HepG2 (cell line): ENCODE data around the gene CIROP. TPM values are rescaled to one million over a fixed set of nuclear protein-coding genes. Genes with fewer than 3 reads are reported as not detected.

Experiments
- AGO2 ChIP-seq: fragments of 200-400 bp; formaldehyde crosslinking; optimal IDR thresholded peaks from 2 replicates; pipeline ENCODE3; 2017; ENCODE audit warnings: mild to moderate bottlenecking, low read depth, low read length, moderate library complexity
- FOXJ3 ChIP-seq: sonication (generic); formaldehyde crosslinking; IDR thresholded peaks from 2 replicates; pipeline ENCODE4 v1.4.0; 2020; ENCODE audit warnings: missing genetic modification reagents, mild to moderate bottlenecking, borderline replicate concordance
- HOXD1 ChIP-seq: sonication (generic); formaldehyde crosslinking; IDR thresholded peaks from 2 replicates; pipeline ENCODE4 v1.5.0; 2020; ENCODE audit warnings: missing genetic modification reagents
- IRX3 ChIP-seq: sonication (generic); formaldehyde crosslinking; IDR thresholded peaks from 2 replicates; pipeline ENCODE4 v1.8.1; 2023; ENCODE audit warnings: mild to moderate bottlenecking, low read depth, missing genetic modification reagents, borderline replicate concordance
- PHF21A ChIP-seq: sonication (generic); formaldehyde crosslinking; IDR thresholded peaks from 2 replicates; pipeline ENCODE4 v1.5.0; 2020; ENCODE audit warnings: mild to moderate bottlenecking, missing genetic modification reagents
- PRDM15 ChIP-seq: sonication (generic); formaldehyde crosslinking; IDR thresholded peaks from 2 replicates; pipeline ENCODE4 v1.4.0; 2020; ENCODE audit warnings: missing genetic modification reagents
- REXO4 ChIP-seq: sonication (generic); formaldehyde crosslinking; IDR thresholded peaks from 2 replicates; pipeline ENCODE4 v1.8.0; 2022; ENCODE audit warnings: missing genetic modification reagents, mild to moderate bottlenecking, borderline replicate concordance
- SOX5 ChIP-seq: IDR thresholded peaks from 2 replicates; pipeline ENCODE4 v1.6.1; 2016; ENCODE audit warnings: borderline replicate concordance
- SPEN ChIP-seq: sonication (generic); formaldehyde crosslinking; IDR thresholded peaks from 2 replicates; pipeline ENCODE4 v1.5.1; 2020; ENCODE audit warnings: low read depth, mild to moderate bottlenecking, missing genetic modification reagents
- SRSF9 ChIP-seq: fragments of 200-400 bp; formaldehyde crosslinking; IDR thresholded peaks from 2 replicates; pipeline ENCODE4 v1.6.1; 2018; ENCODE audit warnings: borderline replicate concordance, mild to moderate bottlenecking, low read depth, low read length; ENCODE audit not compliant: insufficient read depth, poor library complexity, severe bottlenecking
- ZBTB7A ChIP-seq: sonication (generic); formaldehyde crosslinking; IDR thresholded peaks from 2 replicates; pipeline ENCODE4 v1.8.0; 2022; ENCODE audit warnings: mild to moderate bottlenecking, missing genetic modification reagents
- ZNF256 ChIP-seq: sonication (generic); formaldehyde crosslinking; conservative IDR thresholded peaks from 2 replicates; pipeline ENCODE4 v1.4.0; 2020; ENCODE audit warnings: missing genetic modification reagents
- ZNF264 ChIP-seq: sonication (generic); formaldehyde crosslinking; IDR thresholded peaks from 2 replicates; pipeline ENCODE4 v1.4.0; 2020; ENCODE audit warnings: missing genetic modification reagents
- ZNF543 ChIP-seq: sonication (generic); formaldehyde crosslinking; IDR thresholded peaks from 2 replicates; pipeline ENCODE4 v1.4.0; 2020; ENCODE audit warnings: mild to moderate bottlenecking, missing genetic modification reagents
- ZNF598 ChIP-seq: sonication (generic); formaldehyde crosslinking; IDR thresholded peaks from 2 replicates; pipeline ENCODE4 v1.5.1; 2020; ENCODE audit warnings: mild to moderate bottlenecking, missing genetic modification reagents, borderline replicate concordance
- ZSCAN31 ChIP-seq: sonication (generic); formaldehyde crosslinking; IDR thresholded peaks from 2 replicates; pipeline ENCODE4 v1.5.0; 2020; ENCODE audit warnings: low read depth, mild to moderate bottlenecking, missing genetic modification reagents
- polyA plus RNA-seq, 8 experiments: library from polyadenylated mRNA; depleted of rRNA in 3 of 8; stranded (reverse) in 7 of 8; unstranded in 1 of 8; fragments of >200 nt; fragmentation: Illumina TruSeq in 4 of 8; extraction: Trizol in 4 of 8; gene quantifications; 2 replicates each; pipeline versions ENCODE4 v1.2.1 to v1.2.3, GENCODE V29; 2011 to 2016; ENCODE audit warnings: low read depth in 4 of 8, missing spikeins in 1 of 8, mixed read lengths in 1 of 8; ENCODE audit not compliant: insufficient read depth in 1 of 8
- total RNA-seq, 5 experiments: library from RNA; depleted of rRNA; stranded (reverse); fragments of >200 nt; fragmentation: Illumina TruSeq; extraction: Trizol; gene quantifications; 2 replicates each; pipeline ENCODE4 v1.2.3, GENCODE V29; 2016; ENCODE audit warnings: low read depth in 1 of 5
- TF ChIP-seq, protein P1 (sequence below): IDR thresholded peaks from 2 replicates; pipeline ENCODE4 v1.6.1; 2016; ENCODE audit warnings: missing compliant biosample characterization, missing genetic modification reagents, borderline replicate concordance
- TF ChIP-seq, protein P2 (sequence below): sonication (generic); formaldehyde crosslinking; IDR thresholded peaks from 2 replicates; pipeline ENCODE4 v1.8.0; 2023; ENCODE audit warnings: mild to moderate bottlenecking, missing genetic modification reagents
- TF ChIP-seq, protein P3 (sequence below): sonication (generic); formaldehyde crosslinking; IDR thresholded peaks from 2 replicates; pipeline ENCODE4 v1.4.0; 2020; ENCODE audit warnings: missing genetic modification reagents

CIROP gene
- total and polyA plus RNA-seq, 2 of the 13 experiments (the other 11 are each of a cell fraction or from before 2014, with no cell fraction given): 0.07 TPM; not detected in 1

DNA sequence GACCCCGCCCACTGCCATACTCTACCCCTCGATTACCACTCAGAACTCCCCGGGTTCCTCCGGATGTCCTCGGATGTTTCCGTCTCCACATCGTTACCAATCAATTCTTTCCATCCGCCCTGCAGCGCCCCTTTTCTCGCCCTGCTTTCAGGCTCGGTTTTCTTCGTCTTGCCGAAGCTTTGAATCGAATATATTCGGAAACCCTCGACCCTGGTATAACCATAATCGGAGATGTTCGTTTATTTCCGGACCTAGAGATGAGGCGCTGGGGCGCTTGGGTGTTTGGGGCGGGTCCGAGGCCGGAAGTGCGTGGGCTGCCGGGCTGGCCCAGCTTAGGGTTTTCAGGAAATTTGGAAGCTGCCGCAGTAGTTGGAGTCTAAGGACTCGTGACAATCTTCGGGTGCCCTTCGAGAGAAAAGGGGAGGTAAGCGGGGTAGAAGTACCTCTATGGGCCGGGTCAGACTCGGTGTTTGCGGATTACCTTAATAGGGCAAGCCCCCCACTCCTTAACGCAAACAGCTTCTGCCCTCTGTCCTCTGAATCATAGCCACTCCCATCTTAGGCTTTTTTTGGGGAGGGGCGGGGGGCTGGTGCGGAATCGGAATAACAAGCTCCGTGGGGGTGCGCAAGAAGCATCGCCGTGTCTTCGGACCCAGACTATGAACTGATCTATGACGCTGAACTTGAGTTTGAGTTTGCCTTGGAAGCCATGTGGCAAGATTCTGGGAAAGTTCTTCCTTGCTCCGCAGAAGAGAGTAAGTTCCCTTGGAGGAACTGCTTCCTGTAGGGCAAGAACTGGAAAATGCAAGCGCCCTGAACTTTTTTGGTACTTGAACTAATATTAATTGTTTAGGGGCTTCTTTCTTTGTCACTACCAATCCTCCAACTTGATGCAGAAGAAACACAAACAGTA is 9.3 kb downstream of the CIROP start, which contains the start of gene C14orf119 (continued):
- TF ChIP-seq ZSCAN31 (CRISPR knock-in tag) (peak; percentile 30; the same call in 1 of the 2 replicates), AGO2 (no peak), ZNF256 (CRISPR knock-in tag) (peak; percentile 85), FOXJ3 (no peak), ZNF598 (CRISPR knock-in tag) (no peak), PHF21A (no peak), IRX3 (no peak), HOXD1 (CRISPR knock-in tag) (no peak), ZNF543 (peak; percentile 17), SRSF9 (no peak), PRDM15 (CRISPR knock-in tag) (no peak), ZBTB7A (no peak; the same call in 1 of the 2 replicates), SPEN (peak; percentile 93), ZNF264 (peak; percentile 77; the same call in 1 of the 2 replicates), REXO4 (no peak), SOX5 (CRISPR knock-in tag) (no peak)
- TF ChIP-seq, protein P1, sequence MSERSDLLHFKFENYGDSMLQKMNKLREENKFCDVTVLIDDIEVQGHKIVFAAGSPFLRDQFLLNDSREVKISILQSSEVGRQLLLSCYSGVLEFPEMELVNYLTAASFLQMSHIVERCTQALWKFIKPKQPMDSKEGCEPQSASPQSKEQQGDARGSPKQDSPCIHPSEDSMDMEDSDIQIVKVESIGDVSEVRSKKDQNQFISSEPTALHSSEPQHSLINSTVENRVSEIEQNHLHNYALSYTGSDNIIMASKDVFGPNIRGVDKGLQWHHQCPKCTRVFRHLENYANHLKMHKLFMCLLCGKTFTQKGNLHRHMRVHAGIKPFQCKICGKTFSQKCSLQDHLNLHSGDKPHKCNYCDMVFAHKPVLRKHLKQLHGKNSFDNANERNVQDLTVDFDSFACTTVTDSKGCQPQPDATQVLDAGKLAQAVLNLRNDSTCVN (CRISPR knock-in tag): peak; percentile 62; the same call in 1 of the 2 replicates
- TF ChIP-seq, protein P2, sequence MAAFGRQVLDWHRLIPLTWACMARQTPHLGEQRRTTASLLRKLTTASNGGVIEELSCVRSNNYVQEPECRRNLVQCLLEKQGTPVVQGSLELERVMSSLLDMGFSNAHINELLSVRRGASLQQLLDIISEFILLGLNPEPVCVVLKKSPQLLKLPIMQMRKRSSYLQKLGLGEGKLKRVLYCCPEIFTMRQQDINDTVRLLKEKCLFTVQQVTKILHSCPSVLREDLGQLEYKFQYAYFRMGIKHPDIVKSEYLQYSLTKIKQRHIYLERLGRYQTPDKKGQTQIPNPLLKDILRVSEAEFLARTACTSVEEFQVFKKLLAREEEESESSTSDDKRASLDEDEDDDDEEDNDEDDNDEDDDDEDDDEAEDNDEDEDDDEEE (CRISPR knock-in tag): peak; percentile 45; the same call in 1 of the 2 replicates
- TF ChIP-seq, protein P3, sequence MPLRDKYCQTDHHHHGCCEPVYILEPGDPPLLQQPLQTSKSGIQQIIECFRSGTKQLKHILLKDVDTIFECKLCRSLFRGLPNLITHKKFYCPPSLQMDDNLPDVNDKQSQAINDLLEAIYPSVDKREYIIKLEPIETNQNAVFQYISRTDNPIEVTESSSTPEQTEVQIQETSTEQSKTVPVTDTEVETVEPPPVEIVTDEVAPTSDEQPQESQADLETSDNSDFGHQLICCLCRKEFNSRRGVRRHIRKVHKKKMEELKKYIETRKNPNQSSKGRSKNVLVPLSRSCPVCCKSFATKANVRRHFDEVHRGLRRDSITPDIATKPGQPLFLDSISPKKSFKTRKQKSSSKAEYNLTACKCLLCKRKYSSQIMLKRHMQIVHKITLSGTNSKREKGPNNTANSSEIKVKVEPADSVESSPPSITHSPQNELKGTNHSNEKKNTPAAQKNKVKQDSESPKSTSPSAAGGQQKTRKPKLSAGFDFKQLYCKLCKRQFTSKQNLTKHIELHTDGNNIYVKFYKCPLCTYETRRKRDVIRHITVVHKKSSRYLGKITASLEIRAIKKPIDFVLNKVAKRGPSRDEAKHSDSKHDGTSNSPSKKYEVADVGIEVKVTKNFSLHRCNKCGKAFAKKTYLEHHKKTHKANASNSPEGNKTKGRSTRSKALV: no peak; the same call in 1 of the 2 replicates
